K562 (cell line): ENCODE results near the gene CRKL. TPM values are rescaled to one million over a fixed set of nuclear protein-coding genes. Genes with fewer than 3 reads are reported as not detected.
A peak's percentile ranks its signal among the peaks of the same experiment; 100 is the strongest.

Source experiments
- BHLHE40 ChIP-seq: IDR thresholded peaks from 2 replicates; pipeline ENCODE4 v1.6.1; 2011; ENCODE audit warnings: low read length, improper control_type of control experiment
- CBFA2T3 ChIP-seq: fragments of 450-650 bp; IDR thresholded peaks from 2 replicates; pipeline ENCODE4 v1.6.1; 2017
- CBX8 ChIP-seq: fragments of 200-600 bp; sonication (generic); IDR thresholded peaks from 2 replicates; pipeline ENCODE4 v1.6.1; 2012; ENCODE audit warnings: borderline replicate concordance, mixed run types, low read depth, mild to moderate bottlenecking, moderate library complexity, mixed read lengths, low read length, control low read depth, inconsistent platforms; ENCODE audit not compliant: poor library complexity, severe bottlenecking; ENCODE audit errors: extremely low read depth
- ELF4 ChIP-seq: fragments of 450-650 bp; formaldehyde crosslinking; IDR thresholded peaks from 2 replicates; pipeline ENCODE4 v1.4.0; 2022; ENCODE audit warnings: missing genetic modification characterization
- EP400 ChIP-seq: fragments of 450-650 bp; IDR thresholded peaks from 2 replicates; pipeline ENCODE4 v1.6.1; 2017; ENCODE audit warnings: antibody characterized with exemption, mild to moderate bottlenecking, moderate library complexity
- EZH2 ChIP-seq: IDR thresholded peaks from 2 replicates; pipeline ENCODE4 v1.6.1; 2012; ENCODE audit warnings: low read depth, mild to moderate bottlenecking, inconsistent platforms, low read length, borderline replicate concordance
- FOSL1 ChIP-seq: fragments of 200-800 bp; sonication (Bioruptor generic); conservative IDR thresholded peaks from 2 replicates; pipeline ENCODE4 v1.6.1; 2016; ENCODE audit warnings: missing genetic modification characterization, missing compliant biosample characterization
- GATAD2A ChIP-seq: fragments of 450-650 bp; IDR thresholded peaks from 2 replicates; pipeline ENCODE4 v1.6.1; 2017
- HMG20B ChIP-seq: fragments of 250-450 bp; sonication (Bioruptor Pico); IDR thresholded peaks from 2 replicates; pipeline ENCODE4 v1.5.0; 2021; ENCODE audit warnings: mild to moderate bottlenecking
- MTA3 ChIP-seq: fragments of 450-650 bp; formaldehyde crosslinking; IDR thresholded peaks from 2 replicates; pipeline ENCODE4 v1.6.1; 2017; ENCODE audit warnings: mild to moderate bottlenecking, borderline replicate concordance
- NEUROD1 ChIP-seq: fragments of 150-350 bp; IDR thresholded peaks from 2 replicates; pipeline ENCODE4 v1.6.1; 2014; ENCODE audit warnings: borderline replicate concordance, low read length, low read depth; ENCODE audit not compliant: partially characterized antibody
- NFRKB ChIP-seq: fragments of 450-650 bp; IDR thresholded peaks from 2 replicates; pipeline ENCODE4 v1.6.1; 2016; ENCODE audit warnings: low read depth
- RAD21 ChIP-seq, 2 experiments: fragments of 250-450 bp in 1 of 2; fragments of 450-650 bp in 1 of 2; sonication (Bioruptor Pico) in 1 of 2; formaldehyde crosslinking in 1 of 2; IDR thresholded peaks in 1 of 2; conservative IDR thresholded peaks in 1 of 2; 2 replicates each; pipeline versions ENCODE4 v1.4.0 to v1.8.0; 2020 to 2022; ENCODE audit warnings: mild to moderate bottlenecking in 2 of 2, moderate library complexity in 1 of 2
- RAD51 ChIP-seq: fragments of 450-650 bp; IDR thresholded peaks from 2 replicates; pipeline ENCODE4 v1.7.1; 2016; ENCODE audit warnings: low read depth, mild to moderate bottlenecking, borderline replicate concordance
- RHOXF2B ChIP-seq: fragments of 250-450 bp; sonication (Bioruptor Pico); conservative IDR thresholded peaks from 2 replicates; pipeline ENCODE4 v1.5.1; 2021
- SIN3B ChIP-seq: fragments of 450-650 bp; IDR thresholded peaks from 2 replicates; pipeline ENCODE4 v1.6.1; 2017; ENCODE audit warnings: low read depth, mild to moderate bottlenecking, moderate library complexity
- SREBF2 ChIP-seq: sonication (generic); formaldehyde crosslinking; IDR thresholded peaks from 2 replicates; pipeline ENCODE4 v1.4.0; 2020; ENCODE audit warnings: mild to moderate bottlenecking, missing genetic modification reagents
- SUPT5H ChIP-seq: fragments of 450-650 bp; IDR thresholded peaks from 2 replicates; pipeline ENCODE4 v1.6.1; 2016
- U2AF1 ChIP-seq: fragments of 200-400 bp; formaldehyde crosslinking; optimal IDR thresholded peaks from 2 replicates; pipeline ENCODE3; 2017; ENCODE audit warnings: mild to moderate bottlenecking, low read depth, low read length, moderate library complexity
- polyA plus RNA-seq, 8 experiments: library from polyadenylated mRNA; depleted of rRNA in 4 of 8; stranded (reverse) in 5 of 8; unstranded in 3 of 8; fragments of >200 nt; fragmentation: Nextera tagmentation in 2 of 8; fragmentation: Illumina TruSeq in 1 of 8; extraction: Ambion mirVana in 2 of 8; extraction: Trizol in 1 of 8; gene quantifications; 2 replicates each; pipeline versions ENCODE4 v1.2.1 to v1.2.3, GENCODE V29; 2011 to 2014; ENCODE audit warnings: inconsistent platforms in 1 of 8, missing spikeins in 1 of 8
- total RNA-seq, 7 experiments: library from RNA; depleted of rRNA in 6 of 7; stranded (reverse); fragments of >200 nt in 6 of 7; fragmentation: Illumina TruSeq in 2 of 7; extraction: Trizol in 2 of 7; gene quantifications; 2 replicates each; pipeline versions ENCODE4 v1.2.1 to v1.2.3, GENCODE V29; 2011 to 2021; ENCODE audit warnings: low replicate concordance in 1 of 7
- TF ChIP-seq, protein P1 (sequence below): sonication (generic); formaldehyde crosslinking; IDR thresholded peaks from 2 replicates; pipeline ENCODE4 v1.8.0; 2022; ENCODE audit warnings: mild to moderate bottlenecking, missing genetic modification reagents
- TF ChIP-seq, protein P2 (sequence below): fragments of 450-650 bp; IDR thresholded peaks from 2 replicates; pipeline ENCODE4 v1.6.1; 2016
- TF ChIP-seq, protein P3 (sequence below): fragments of 250-450 bp; sonication (Bioruptor Pico); IDR thresholded peaks from 2 replicates; pipeline ENCODE4 v1.5.0; 2021
- TF ChIP-seq, protein P4 (sequence below): fragments of 450-650 bp; formaldehyde crosslinking; IDR thresholded peaks from 2 replicates; pipeline ENCODE4 v1.4.0; 2020; ENCODE audit warnings: mild to moderate bottlenecking, moderate library complexity

Gene CRKL
- total and polyA plus RNA-seq, 9 of the 15 experiments (the other 6 are each of a cell fraction or from before 2014, with no cell fraction given) = 100 to 263 (median 124) TPM

DNA sequence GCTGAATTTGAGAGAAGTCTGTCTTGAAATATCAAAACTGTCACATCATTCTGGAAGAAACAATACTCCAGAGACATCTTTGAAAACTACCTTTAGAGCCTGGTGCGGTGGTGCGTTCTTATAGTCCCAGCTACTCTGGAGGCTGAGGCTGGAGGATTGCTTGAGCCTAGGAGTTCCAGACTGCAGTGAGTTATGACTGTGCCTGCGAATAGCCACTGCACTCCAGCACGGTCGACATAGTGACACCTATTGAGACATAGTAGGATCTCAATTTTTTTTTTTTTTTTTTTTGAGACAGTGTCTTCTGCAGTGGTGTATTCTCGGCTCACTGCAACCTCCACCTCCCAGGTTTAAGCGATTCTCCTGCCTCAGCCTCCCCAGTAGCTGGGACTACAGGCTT lies 38.3 kb downstream of the CRKL start (continued):
- TF ChIP-seq, protein P1, sequence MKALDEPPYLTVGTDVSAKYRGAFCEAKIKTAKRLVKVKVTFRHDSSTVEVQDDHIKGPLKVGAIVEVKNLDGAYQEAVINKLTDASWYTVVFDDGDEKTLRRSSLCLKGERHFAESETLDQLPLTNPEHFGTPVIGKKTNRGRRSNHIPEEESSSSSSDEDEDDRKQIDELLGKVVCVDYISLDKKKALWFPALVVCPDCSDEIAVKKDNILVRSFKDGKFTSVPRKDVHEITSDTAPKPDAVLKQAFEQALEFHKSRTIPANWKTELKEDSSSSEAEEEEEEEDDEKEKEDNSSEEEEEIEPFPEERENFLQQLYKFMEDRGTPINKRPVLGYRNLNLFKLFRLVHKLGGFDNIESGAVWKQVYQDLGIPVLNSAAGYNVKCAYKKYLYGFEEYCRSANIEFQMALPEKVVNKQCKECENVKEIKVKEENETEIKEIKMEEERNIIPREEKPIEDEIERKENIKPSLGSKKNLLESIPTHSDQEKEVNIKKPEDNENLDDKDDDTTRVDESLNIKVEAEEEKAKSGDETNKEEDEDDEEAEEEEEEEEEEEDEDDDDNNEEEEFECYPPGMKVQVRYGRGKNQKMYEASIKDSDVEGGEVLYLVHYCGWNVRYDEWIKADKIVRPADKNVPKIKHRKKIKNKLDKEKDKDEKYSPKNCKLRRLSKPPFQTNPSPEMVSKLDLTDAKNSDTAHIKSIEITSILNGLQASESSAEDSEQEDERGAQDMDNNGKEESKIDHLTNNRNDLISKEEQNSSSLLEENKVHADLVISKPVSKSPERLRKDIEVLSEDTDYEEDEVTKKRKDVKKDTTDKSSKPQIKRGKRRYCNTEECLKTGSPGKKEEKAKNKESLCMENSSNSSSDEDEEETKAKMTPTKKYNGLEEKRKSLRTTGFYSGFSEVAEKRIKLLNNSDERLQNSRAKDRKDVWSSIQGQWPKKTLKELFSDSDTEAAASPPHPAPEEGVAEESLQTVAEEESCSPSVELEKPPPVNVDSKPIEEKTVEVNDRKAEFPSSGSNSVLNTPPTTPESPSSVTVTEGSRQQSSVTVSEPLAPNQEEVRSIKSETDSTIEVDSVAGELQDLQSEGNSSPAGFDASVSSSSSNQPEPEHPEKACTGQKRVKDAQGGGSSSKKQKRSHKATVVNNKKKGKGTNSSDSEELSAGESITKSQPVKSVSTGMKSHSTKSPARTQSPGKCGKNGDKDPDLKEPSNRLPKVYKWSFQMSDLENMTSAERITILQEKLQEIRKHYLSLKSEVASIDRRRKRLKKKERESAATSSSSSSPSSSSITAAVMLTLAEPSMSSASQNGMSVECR (CRISPR knock-in tag) = no peak
- TF ChIP-seq, protein P2, sequence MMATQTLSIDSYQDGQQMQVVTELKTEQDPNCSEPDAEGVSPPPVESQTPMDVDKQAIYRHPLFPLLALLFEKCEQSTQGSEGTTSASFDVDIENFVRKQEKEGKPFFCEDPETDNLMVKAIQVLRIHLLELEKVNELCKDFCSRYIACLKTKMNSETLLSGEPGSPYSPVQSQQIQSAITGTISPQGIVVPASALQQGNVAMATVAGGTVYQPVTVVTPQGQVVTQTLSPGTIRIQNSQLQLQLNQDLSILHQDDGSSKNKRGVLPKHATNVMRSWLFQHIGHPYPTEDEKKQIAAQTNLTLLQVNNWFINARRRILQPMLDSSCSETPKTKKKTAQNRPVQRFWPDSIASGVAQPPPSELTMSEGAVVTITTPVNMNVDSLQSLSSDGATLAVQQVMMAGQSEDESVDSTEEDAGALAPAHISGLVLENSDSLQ = peak; percentile 71
- TF ChIP-seq GATAD2A (no peak), RHOXF2B (CRISPR knock-in tag) (no peak), SIN3B (no peak), RAD21 (CRISPR knock-in tag; conservative IDR thresholded peaks at IDR 0.05 in 1 of 2, IDR thresholded peaks at IDR 0.05 in 1 of 2) (no peak; a peak in 1 of 4 replicates), NFRKB (no peak), SREBF2 (CRISPR knock-in tag) (no peak), EZH2 (no peak), EP400 (no peak), CBFA2T3 (no peak), MTA3 (no peak), ELF4 (CRISPR knock-in tag) (0 out of 2 replicates have a peak, but pooled peaks have one; percentile 32), SUPT5H (no peak), RAD51 (no peak), CBX8 (no peak), BHLHE40 (no peak), NEUROD1 (no peak), FOSL1 (tag) (no peak), U2AF1 (no peak), HMG20B (CRISPR knock-in tag) (no peak)
- TF ChIP-seq, protein P3, sequence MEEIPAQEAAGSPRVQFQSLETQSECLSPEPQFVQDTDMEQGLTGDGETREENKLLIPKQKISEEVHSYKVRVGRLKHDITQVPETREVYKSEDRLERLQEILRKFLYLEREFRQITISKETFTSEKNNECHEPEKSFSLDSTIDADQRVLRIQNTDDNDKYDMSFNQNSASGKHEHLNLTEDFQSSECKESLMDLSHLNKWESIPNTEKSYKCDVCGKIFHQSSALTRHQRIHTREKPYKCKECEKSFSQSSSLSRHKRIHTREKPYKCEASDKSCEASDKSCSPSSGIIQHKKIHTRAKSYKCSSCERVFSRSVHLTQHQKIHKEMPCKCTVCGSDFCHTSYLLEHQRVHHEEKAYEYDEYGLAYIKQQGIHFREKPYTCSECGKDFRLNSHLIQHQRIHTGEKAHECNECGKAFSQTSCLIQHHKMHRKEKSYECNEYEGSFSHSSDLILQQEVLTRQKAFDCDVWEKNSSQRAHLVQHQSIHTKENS (CRISPR knock-in tag) = no peak
- TF ChIP-seq, protein P4, sequence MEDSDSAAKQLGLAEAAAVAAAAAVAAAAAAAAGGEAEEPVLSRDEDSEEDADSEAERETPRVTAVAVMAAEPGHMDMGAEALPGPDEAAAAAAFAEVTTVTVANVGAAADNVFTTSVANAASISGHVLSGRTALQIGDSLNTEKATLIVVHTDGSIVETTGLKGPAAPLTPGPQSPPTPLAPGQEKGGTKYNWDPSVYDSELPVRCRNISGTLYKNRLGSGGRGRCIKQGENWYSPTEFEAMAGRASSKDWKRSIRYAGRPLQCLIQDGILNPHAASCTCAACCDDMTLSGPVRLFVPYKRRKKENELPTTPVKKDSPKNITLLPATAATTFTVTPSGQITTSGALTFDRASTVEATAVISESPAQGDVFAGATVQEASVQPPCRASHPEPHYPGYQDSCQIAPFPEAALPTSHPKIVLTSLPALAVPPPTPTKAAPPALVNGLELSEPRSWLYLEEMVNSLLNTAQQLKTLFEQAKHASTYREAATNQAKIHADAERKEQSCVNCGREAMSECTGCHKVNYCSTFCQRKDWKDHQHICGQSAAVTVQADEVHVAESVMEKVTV (CRISPR knock-in tag) = 0 out of 2 replicates have a peak, but pooled peaks have one; percentile 28
